ENCODE results near the gene COLGALT1.

The COLGALT1 gene

DNA sequence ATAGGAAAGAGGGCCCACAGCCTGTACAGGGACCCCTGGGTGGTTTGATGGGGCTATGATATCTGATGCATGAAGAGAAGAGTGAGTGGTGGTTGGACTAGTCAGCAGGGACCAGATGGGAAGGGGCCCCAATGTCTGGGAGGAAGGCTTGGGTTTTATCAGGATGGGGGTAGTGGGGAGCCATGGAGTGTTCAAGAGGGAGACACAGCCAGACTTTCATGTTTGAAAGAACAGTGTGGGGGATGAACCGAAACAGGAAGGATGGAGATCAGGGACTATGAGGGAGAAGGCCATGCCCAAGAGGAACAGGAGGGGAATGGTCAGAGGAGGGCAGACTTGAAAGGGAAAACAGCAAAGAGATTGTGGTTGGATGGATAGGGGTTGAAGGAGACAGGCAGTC lies 69.6 kb downstream of the COLGALT1 start:
- DNase-seq = no peak

DNA sequence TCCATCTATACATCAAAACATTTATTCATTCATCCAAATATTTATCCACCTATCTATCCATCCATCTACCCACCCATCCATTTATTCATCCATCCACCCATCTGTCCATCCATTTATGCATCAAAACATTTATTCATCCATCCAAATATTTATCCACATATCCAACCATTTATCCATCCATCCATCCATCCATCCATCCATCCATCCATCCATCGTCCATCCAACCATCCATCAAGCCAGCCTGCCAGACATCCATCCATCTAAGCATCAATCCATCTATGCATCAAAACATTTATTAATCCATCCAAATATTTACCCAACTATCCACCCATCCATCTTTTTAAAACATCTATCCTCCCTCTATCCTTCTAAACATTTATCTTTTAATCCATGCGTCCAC lies 70.5 kb downstream of the COLGALT1 start:
- no peak for DNase-seq

DNA sequence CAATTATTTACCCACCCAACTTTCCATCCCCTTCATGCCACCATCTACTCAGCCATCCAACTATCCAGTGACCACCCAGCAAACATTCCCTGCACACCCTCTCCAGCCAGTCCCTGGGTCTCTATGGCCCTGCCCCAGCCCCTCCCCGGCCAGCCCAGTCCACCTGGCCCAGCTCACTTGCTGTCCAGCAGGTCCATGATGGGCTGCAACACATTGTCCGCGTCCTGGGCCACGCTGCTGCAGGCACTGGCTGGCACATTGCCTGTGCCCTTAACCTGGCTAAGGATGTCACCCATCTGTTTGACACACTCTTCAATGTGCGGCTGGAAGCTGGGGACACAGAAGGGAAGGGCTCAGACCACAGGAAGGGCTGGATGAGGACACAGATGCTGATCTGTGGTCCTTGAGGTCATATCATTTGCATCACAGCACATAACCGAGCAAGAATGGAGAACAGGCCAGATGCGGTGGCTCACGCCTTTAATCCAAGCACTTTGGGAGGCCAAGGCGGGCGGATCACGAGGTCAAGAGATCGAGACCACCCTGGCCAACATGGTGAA lies 71.1 kb downstream of the COLGALT1 start:
- DNase-seq = peak; percentile 65

DNA sequence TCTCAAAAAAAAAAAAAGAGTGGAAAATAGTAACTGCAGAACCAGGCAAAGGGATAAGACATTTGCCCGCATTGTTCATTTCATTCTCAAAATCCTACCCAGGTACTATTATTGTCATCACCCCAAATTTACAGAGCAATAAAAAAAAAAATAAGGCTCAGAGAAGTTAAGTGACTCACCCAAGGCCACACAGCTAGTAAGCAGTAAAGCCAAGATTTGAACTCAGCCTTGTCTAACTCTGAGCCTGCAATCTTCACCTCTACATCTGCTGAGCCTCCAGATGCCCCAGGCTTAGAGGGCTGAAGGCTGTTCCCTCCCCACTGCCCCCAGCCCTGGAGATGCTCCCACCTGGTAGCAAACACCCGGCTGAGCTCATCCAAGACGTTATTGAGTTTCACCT lies 71.7 kb downstream of the COLGALT1 start:
- DNase-seq = no peak

DNA sequence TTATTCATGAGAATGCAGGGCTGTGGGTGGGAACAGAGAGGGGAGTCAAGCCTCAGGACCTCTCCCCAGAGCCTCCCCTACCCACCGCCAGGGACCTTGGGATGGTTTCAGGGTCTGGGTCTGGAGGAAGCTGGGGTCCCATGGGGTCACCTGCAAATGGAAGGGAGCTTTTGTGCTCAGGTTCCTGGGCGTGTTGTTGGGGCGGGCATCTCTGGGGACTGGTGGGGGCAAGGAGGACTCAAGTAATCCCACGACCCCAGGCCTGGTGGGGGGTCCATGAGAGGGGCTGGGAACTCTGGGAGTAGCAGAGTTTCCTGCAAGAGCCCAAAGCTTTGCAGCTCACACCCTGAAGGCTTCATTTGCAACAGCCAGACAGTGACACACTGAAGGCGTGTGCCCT lies 72.5 kb downstream of the COLGALT1 start:
- no peak for DNase-seq

DNA sequence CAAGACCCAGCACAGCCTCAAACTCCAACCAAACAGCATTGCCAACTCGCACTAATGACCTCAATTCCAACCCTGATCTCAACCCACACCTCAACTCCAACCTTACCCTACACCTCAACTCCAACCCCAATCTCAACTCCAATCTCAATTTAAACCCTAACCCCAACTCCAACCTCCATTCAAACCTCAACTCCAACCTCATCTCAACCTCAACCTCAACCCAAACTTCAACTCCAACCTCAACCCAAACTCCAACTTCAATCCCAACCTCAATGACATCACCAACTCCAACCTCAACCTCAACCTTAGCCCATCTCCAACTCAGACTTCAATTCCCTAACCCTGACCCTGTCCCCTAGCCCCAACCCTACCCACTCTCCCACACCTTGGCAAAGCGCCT lies 74.3 kb downstream of the COLGALT1 start:
- no peak for DNase-seq

DNA sequence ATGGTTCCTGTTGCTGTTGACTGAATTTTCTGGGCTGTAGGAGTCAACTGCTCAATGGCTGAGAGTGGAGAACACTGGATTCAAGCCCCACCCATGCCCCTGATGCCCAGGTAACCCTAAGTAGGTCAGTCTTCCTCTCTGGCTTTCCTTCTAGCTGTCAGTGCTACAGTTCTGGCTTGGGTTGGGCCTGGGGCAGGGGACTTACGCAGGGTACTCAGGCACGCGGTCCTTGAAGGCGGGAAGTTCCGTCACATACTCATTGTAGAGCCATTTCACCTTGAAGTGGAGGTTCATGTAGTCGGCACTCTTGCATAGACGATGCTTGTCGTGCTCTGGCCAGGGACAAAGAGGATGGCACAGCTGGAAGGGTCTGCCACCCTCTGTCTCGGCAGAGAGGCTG lies 77.1 kb downstream of the COLGALT1 start:
- DNase-seq = no peak
